CD4-positive, alpha-beta T cell (primary cell): ENCODE data around the gene DYNLL1. TPM values are rescaled to one million over a fixed set of nuclear protein-coding genes. Genes with fewer than 3 reads are reported as not detected.

Experiments
- ATAC-seq: fragments of 200-7000 bp; cut with Tn5 transposase; one replicate; pipeline ENCODE4 v1.10.0; 2022; ENCODE audit warnings: mild to moderate bottlenecking; ENCODE audit not compliant: poor library complexity
- CTCF ChIA-PET: fragments of 350-600 bp; sonication (Branson Sonifier 250); formaldehyde crosslinking; loops from one replicate; lab custom pipeline; 2021; ENCODE audit warnings: antibody characterized with exemption, inconsistent platforms; lab: Charles Lee
- POLR2A ChIA-PET: fragments of 350-600 bp; sonication (Branson Sonifier 250); formaldehyde crosslinking; loops from one replicate; lab custom pipeline; 2021; ENCODE audit warnings: antibody characterized with exemption, inconsistent platforms; lab: Charles Lee
- DNase-seq, 14 experiments: peaks; one replicate each; pipeline ENCODE4 v3.0.0-alpha.2; 2013 to 2020; ENCODE audit warnings: mixed read lengths in 2 of 14
- H3K27ac ChIP-seq, 2 donors: one replicate each; pipeline versions ENCODE4 v1.5.1 to v1.7.0; 2013; ENCODE audit warnings: low read length in 2 of 2, low read depth in 1 of 2, mild to moderate bottlenecking in 1 of 2
- H3K27me3 ChIP-seq, 2 experiments: 1 replicate in 1 of 2; 2 replicates in 1 of 2; pipeline versions ENCODE4 v1.6.1 to v1.7.0; 2013; ENCODE audit warnings: low read length in 2 of 2, control low read depth in 1 of 2, mild to moderate bottlenecking in 1 of 2, moderate library complexity in 1 of 2; ENCODE audit not compliant: insufficient read depth in 2 of 2, control insufficient read depth in 1 of 2
- H3K36me3 ChIP-seq: one replicate; pipeline ENCODE4 v1.6.1; 2013; ENCODE audit warnings: low read length, control low read depth; ENCODE audit not compliant: insufficient read depth
- H3K4me1 ChIP-seq: one replicate; pipeline ENCODE4 v1.6.1; 2013; ENCODE audit warnings: low read length, control low read depth; ENCODE audit not compliant: insufficient read depth
- H3K4me3 ChIP-seq: one replicate; pipeline ENCODE4 v1.5.1; 2013; ENCODE audit warnings: mild to moderate bottlenecking, low read length, moderate library complexity
- H3K9me3 ChIP-seq, 2 experiments: 1 replicate in 1 of 2; 2 replicates in 1 of 2; pipeline versions ENCODE4 v1.6.1 to v1.7.0; 2013; ENCODE audit warnings: low read length in 2 of 2, mild to moderate bottlenecking in 2 of 2, control low read depth in 1 of 2, moderate library complexity in 1 of 2; ENCODE audit not compliant: control insufficient read depth in 1 of 2, insufficient read depth in 1 of 2
- H3K27ac Mint-ChIP-seq: one replicate; pipeline ENCODE4 v1.8.0; 2020; ENCODE audit warnings: mixed read lengths
- H3K27me3 Mint-ChIP-seq: one replicate; pipeline ENCODE4 v1.8.0; 2021; ENCODE audit warnings: mixed read lengths
- H3K36me3 Mint-ChIP-seq: one replicate; pipeline ENCODE4 v1.8.0; 2021; ENCODE audit warnings: low read depth, mixed read lengths
- H3K4me1 Mint-ChIP-seq: one replicate; pipeline ENCODE4 v1.8.0; 2021; ENCODE audit warnings: low read depth, mixed read lengths
- H3K4me3 Mint-ChIP-seq: one replicate; pipeline ENCODE4 v1.8.0; 2020; ENCODE audit warnings: mild to moderate bottlenecking, mixed read lengths
- H3K9me3 Mint-ChIP-seq: one replicate; pipeline ENCODE4 v1.8.0; 2020; ENCODE audit warnings: mixed read lengths
- CTCF ChIP-seq: fragments of 200-600 bp; IDR thresholded peaks from one replicate; pipeline ENCODE4 v1.8.0; 2022; ENCODE audit warnings: antibody characterized with exemption, mild to moderate bottlenecking
- intact Hi-C, 2 experiments: fragments of 100-400 bp; cut with DNase I in 1 of 2; cut with micrococcal nuclease in 1 of 2; formaldehyde crosslinking; loops; one replicate each; pipeline versions ENCODE4 v1.15.1 to v1.9.0; 2023 to 2025; cut with DNase I, micrococcal nuclease
- total RNA-seq, 174 experiments: library from RNA in 2 of 174; stranded (reverse) in 2 of 174; gene quantifications; one replicate each; pipeline ENCODE4 v1.2.3 and lab custom pipeline; 2021 to 2026

Gene DYNLL1
- total RNA-seq, 2 experiments from 2014 or later, result 23.6 to 24.5 TPM

GRCh38 chr12:120536064-120536791 is 40.3 kb downstream of the DYNLL1 start:
- peak in 10 of 14 experiments; percentile 9 to 65 (median 21) for DNase-seq
- H3K4me3 ChIP-seq, result peak overlapping the region; percentile 92
- Mint-ChIP-seq H3K27me3 (no peaks in the 10 kb centered on the region), H3K4me1 (peaks cover 68% of the 10 kb centered on the region), H3K4me3 (peak overlapping the region; percentile 91), H3K27ac (peak overlapping the region; percentile 91), H3K9me3 (no peaks in the 10 kb centered on the region), H3K36me3 (peaks cover 67% of the 10 kb centered on the region)
- peak overlapping the region; percentile 0 to 22 for H3K27ac ChIP-seq
- H3K36me3 ChIP-seq, result peaks cover 12% of the 10 kb centered on the region
- intact Hi-C loops, result loop anchor here (5.0 kb wide), 2 partner anchors 46 to 151 kb away; partner anchors contain the start of genes MLEC (in 1 of the 2) and POP5 (in 1 of the 2)
- peak; percentile 28 for ATAC-seq
- no peak for TF ChIP-seq CTCF
- H3K4me1 ChIP-seq, result peaks cover 60% of the 10 kb centered on the region
- H3K27me3 ChIP-seq, result no peaks in the 10 kb centered on the region
- H3K9me3 ChIP-seq, result no peaks in the 10 kb centered on the region
- ChIA-PET POLR2A (interaction anchor here (0.6 to 2.9 kb wide), 10 partner anchors 15 to 354 kb away, joined by 3 to 13 read pairs (median 4); partner anchors contain the start of genes COX6A1, DYNLL1, POP5 and RNU4-2), CTCF (interaction anchor here (1.0 to 1.7 kb wide), 2 partner anchors 39 to 66 kb away, joined by 4 read pairs; partner anchors contain the start of gene SRSF9)

- TF ChIP-seq CTCF, result no peak
- H3K9me3 Mint-ChIP-seq, result no peaks in the 10 kb centered on the region
- H3K4me1 Mint-ChIP-seq, result peaks cover 74% of the 10 kb centered on the region
- ATAC-seq (no peak), DNase-seq (no peak)
- Histone ChIP-seq H3K4me1 (peaks cover 74% of the 10 kb centered on the region), H3K9me3 (no peaks in the 10 kb centered on the region), H3K27ac (peak overlapping the region in 1 of 2 donors; percentile 10), H3K36me3 (peaks cover 16% of the 10 kb centered on the region), H3K27me3 (no peaks in the 10 kb centered on the region), H3K4me3 (peak overlapping the region; percentile 3)
- ChIA-PET CTCF (interaction anchor here (0.9 kb wide), 1 partner anchor 42 kb away, joined by 4 read pairs; no protein-coding TSS in a partner anchor), POLR2A (interaction anchor here (1.3 to 2.4 kb wide), 4 partner anchors 9 to 70 kb away, joined by 4 to 9 read pairs (median 6); partner anchors contain the start of genes COQ5, DYNLL1 and POP5)
- no peaks in the 10 kb centered on the region for H3K27me3 Mint-ChIP-seq
- peak overlapping the region; percentile 91 for H3K4me3 Mint-ChIP-seq
- intact Hi-C loops, result loop anchor here (5.0 kb wide), 2 partner anchors 44 to 149 kb away; partner anchors contain the start of genes MLEC (in 1 of the 2) and POP5 (in 1 of the 2)
- H3K27ac Mint-ChIP-seq, result peak overlapping the region; percentile 91
- peaks cover 79% of the 10 kb centered on the region for H3K36me3 Mint-ChIP-seq
Observed at GRCh38 chr12:120537856-120538220, 41.9 kb downstream of the DYNLL1 start.

- H3K4me1 Mint-ChIP-seq, result peaks cover 74% of the 10 kb centered on the region
- DNase-seq (peak in 1 of 14 experiments; percentile 26), ATAC-seq (no peak)
- POLR2A ChIA-PET, result interaction anchor here (0.7 to 1.6 kb wide), 6 partner anchors 9 to 246 kb away, joined by 3 to 7 read pairs (median 4); partner anchors contain the start of genes COQ5, DYNLL1 and POP5
- Histone ChIP-seq H3K36me3 (peaks cover 18% of the 10 kb centered on the region), H3K4me1 (peaks cover 71% of the 10 kb centered on the region), H3K27me3 (no peaks in the 10 kb centered on the region), H3K27ac (peak overlapping the region in 1 of 2 donors; percentile 29), H3K9me3 (no peaks in the 10 kb centered on the region), H3K4me3 (peak overlapping the region; percentile 33)
- peak overlapping the region; percentile 91 for H3K4me3 Mint-ChIP-seq
- peaks cover 81% of the 10 kb centered on the region for H3K36me3 Mint-ChIP-seq
- peak overlapping the region; percentile 91 for H3K27ac Mint-ChIP-seq
- intact Hi-C loops, result loop anchor here (5.0 kb wide), 2 partner anchors 44 to 149 kb away; partner anchors contain the start of genes MLEC (in 1 of the 2) and POP5 (in 1 of the 2)
- CTCF ChIA-PET, result interaction anchor here (0.9 kb wide), 1 partner anchor 42 kb away, joined by 4 read pairs; no protein-coding TSS in a partner anchor
- no peak for TF ChIP-seq CTCF
- H3K9me3 Mint-ChIP-seq, result no peaks in the 10 kb centered on the region
- no peaks in the 10 kb centered on the region for H3K27me3 Mint-ChIP-seq
Observed at GRCh38 chr12:120538281-120539156, 42.6 kb downstream of the DYNLL1 start.
